Activated CD4-positive, alpha-beta T cell treated with anti-CD3 and anti-CD28 coated beads, Interleukin-2, amount 50 U/mL, for 24 hours (primary cell): Measurements from ENCODE around the gene RPL23.

Source experiments
- DNase-seq, 2 donors: peaks; one replicate each; pipeline ENCODE4 v3.0.0-alpha.2; 2020; ENCODE audit warnings: low read depth in 1 of 2, low spot score in 1 of 2

The RPL23 gene

DNA sequence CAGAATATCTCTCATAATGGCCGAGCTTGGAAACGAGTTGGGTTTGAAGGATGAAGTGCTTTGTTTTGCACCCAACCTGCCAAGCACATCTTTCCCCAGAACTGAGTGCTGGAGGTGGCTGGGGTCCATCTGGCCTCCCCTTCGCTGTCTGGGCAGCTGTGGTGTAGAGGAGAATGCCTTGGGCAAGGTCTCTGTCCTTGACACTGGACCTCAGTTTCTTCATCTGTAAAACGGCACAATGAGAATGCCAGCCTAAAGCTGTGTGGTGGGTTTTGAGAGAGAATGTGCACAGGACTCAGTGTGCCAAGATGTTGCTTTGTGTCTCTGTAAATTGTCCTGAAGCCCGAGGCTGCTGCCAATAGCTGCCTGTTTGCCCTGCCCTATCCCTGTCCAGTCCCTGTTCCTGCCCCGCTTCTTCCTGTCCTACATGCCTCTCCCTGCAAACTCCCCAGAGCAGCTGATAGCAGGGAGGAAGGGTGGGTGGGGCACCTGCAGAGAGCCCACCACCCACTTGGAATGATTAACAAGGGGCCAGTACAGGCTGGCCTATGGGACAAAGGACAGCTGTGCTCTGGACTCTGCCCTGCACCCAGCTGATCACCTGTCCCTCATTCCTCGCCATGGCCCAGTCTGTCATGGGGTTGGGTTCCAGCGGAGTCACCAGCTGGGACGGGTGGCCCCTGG, 31.7 kb upstream of the RPL23 start:
- no peak for DNase-seq

DNA sequence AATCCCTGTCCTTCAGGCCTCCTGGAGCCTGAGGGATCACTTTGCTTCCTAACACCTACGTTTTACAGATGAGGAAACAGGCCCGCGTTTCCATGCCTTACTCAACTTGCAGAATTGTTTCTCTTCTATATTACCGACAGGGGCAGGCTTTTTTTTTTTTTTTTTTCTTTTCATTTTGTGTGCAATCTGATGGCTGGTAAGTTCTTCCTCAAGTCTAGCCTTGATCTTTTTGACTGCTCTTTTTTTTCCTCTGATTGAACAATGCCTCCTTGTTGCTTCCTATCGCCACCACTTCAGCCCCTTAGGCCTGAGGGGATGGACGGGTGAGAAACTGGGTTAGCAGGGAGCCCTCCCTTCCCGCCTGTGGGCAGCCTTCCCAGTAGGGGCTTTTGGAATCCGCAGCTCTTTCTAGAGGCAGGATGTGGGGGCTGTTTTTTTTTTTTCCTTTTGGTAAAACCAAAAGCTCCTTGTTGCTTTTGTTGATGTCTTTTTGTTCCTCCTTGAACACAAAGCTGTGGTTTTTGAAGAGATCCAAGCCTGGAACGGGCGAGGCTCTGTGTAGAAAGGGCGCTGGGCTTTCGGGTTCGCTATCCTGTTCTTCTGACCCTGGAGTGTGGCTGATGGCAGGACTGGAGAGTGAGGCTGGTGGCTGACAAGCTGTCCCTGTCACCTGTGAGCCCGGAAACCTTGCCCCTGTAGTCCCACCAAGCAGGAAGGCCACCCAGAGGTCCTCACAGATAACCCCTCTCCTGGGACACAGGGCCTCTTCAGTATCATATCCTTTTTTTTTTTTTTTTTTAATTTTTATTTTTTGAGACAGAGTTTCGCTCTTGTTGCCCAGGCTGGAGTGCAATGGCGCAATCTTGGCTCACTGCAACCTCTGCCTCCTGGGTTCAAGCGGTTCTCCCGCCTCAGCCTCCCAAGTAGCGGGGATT, 30.3 kb upstream of the RPL23 start:
- no peak for DNase-seq

DNA sequence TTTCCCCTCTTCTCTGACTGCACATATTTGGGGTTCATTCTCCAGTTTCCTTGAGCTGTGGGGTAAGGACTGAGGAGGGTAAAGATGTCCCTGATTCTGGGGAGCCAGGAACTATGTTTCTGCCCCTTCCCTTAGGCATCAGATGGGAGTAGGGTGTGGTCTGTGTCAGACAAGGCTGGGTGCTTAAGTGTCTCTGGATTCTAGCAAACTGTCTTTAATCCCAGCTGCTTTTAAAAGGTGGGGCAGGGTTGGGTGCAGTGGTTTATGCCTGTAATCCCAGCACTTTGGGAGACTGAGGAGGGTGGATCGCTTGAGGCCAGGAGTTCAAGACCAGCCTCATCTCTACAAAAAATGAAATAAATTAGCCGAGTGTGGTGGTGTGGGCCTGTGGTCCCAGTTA, 29.3 kb upstream of the RPL23 start:
- DNase-seq: no peak

DNA sequence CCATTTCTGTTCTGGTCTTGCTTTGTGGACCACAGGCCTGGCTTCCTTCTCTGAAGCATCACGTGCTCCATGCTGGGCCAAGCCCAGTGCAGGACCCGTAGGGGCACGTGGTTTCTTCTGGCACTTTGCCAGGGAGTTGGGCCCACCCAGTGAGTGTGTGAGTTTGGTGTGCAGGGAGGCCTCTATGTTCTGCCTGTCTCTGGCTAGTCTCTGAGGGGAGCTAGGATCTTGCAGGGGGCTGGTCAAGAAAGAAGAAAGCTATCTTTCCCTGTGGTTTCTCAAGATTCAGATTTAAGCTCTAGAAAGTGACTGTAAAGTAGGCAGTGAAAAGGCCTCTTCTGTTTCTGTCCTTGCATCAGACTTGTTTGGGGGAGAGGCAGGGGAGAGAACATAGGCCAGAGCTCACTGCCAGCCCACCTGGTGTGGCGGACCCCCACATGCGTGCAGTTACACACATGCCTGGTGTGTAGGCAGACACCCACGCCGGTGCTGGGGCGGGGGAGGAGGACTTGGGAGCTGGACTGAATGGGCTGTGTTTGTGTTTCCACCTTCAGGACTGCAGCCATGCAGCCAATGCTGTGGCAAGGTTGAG, 28.2 kb upstream of the RPL23 start:
- DNase-seq: no peak

DNA sequence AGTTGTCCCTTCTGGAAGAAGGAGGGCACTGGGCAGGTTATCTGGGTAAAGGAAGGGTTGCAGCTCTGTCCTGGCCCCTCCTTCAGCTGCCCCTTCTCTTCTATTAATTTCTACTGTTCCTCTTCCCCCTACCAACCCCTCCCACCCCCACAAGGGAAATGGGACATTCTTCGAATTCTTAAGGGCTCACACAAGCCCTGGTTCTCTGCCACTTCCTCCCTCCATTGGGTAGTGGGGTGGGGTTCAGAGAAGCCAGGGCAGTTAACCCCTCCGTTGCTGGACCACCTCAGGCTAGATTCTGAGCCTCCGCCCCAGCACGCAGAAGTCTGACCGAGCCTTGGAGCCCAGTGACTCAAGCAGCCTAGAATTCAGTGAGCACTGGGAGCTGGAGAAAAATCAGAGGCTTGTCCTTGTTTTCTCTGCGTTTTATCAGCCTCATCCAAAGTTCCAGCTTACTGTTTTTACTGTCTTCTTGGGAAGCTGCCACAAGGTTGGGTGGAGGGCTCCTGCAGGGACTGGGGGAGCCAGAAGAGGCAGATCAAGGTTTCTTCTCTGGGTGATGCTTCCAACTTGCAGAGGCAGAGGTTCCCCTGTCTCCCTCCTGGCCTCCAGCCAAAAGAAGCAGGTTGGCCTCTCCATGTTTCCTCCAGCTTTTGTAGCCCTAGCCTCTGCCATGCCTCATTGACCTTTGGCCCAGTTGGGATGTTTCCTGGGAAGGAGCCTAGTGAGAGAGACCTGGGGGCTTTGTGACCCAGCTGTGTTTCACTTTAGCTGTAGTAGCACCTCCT, 26.6 kb upstream of the RPL23 start:
- DNase-seq: no peak

DNA sequence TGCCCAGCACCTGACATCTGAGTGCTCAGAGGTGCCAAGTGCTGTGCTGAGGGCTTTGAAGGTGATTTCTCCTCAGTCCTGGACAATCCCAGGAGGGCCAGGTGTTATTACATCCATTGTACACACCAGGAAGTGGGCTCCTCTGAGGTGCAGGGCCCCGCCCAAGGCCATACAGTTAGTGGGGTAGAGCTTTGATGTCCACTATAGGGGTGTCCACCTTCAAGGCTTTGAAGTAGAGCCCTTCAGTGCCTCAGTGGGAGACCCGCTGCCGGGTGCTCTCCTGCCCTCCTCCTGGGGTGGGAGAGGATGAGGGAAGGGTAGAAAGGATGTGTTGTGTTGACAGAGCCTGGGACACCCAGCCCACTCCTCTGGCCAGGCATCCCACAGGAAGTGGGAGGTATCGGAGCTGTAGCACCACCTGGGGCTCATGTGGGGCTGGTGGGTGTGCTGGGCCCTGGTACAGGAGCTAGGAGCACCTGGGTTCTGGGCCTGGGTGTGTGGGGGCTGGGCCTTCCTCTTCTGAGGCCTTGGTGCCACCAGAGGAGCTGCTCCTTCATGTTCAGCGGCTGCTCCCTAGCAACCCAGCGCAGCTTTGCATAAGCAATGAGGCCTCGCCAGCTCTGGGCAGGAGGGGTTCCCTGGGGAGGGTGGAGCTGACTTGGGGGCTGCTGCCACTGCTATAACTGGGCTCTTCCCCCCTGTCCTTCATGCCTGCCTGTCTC, 23.8 kb upstream of the RPL23 start:
- no peak for DNase-seq

DNA sequence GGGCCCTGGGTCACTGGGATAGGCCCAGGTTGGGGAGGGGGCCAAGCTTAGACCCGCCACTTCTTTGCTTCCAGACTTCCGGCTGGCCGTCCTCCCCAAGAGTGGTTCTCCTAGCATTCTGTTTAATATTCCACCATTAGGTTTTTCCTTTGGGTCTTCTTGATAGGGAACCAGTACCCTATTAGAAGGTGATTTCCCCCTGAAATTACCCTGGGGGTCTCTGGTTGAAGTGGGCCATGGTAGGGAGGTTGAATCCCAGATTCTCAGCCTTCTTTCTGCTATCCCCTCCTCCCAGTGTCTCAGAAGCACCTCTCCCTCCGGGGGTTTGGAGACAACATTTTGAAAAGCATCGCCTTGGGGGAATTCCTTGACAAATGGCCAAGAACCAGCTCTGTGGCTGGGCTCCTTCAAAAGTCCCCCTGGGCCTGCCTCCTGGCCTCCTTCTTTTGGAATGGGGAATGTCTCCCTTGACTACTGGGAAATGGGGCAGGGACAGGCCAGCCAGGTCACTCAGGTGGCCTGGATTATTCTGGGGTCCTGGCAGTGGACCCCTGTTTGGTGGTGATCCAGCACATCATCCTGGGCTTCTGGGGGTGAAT, 22.1 kb upstream of the RPL23 start:
- DNase-seq: no peak

DNA sequence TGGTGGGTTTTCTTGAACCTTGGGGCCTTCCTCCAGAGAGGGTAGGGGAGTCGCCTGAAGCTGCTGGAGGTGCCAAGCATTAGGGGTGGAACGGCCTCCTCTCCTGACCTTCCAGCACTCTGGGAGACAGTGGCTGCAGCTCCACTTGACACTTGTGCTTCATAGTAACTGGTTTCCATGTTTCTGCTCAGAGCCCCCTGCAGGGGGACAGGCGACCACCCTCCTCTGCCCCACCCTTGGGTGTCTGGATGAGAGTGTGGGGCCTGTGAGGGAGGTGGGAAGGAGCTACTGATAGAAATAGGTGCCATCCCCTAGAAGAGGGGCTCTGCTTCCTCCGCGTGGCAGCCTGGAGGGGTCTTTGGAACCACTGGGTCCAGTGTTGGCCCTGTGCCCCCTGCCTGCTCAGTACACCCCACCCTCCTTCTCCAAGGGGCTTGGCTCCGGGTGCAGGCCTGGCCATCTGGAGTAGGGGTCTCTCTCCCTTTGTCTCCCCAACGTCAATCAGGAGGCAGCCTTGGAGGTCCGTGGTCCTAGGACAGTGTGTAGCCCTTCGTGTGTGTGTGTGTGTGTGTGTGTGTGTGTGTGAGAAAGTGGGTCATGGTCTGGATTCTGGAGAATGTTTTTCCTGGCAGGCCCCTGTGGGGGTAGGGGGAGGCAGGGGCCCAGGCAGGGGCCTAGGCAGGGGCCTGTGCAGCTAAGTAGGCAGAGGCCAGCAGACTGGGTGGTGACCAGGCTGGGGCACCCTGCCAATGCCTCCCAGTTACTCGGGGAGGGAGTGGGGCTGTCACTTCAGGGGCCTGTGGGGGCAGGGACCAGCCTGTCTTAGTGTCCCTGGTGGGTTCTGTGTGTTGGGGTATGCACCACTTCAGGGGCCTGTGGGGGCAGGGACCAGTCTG, 21.2 kb upstream of the RPL23 start:
- DNase-seq: no peak

DNA sequence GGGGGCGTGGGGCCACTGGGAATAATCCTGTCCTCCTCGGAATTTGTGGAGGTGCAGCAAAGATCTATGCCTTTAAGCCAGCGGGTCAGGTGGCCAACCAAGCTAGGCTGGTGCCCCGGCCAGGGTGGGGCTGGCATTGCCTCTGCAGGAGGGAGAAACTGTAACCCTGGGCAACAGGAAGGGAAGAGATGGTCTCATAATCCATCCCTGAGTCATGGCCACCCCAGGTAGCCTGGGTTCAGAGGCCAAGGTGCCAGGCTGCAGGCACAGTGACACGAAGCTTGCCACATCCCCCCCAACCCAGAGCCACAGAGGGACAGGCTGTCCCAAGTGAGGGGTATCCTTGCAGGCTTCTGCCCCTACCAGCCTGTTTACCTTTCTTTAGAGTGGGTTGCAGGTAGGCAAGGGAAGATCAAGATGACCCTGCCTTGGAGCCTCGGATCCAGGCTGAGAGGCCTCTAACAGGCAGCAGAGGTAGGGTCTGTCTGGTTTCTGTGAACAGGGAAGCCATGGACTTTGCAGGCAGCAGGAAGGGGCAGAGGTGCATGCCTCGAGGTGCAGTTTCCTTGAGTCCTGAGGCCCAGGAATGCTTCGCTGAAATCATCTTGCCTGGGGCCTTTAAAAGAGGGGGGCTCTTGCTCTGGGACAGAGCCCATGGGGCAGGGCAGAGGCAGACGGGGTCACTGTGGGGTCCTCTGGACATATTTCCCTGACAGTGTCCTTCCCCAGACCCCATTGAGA, 20.3 kb upstream of the RPL23 start:
- DNase-seq: no peak

DNA sequence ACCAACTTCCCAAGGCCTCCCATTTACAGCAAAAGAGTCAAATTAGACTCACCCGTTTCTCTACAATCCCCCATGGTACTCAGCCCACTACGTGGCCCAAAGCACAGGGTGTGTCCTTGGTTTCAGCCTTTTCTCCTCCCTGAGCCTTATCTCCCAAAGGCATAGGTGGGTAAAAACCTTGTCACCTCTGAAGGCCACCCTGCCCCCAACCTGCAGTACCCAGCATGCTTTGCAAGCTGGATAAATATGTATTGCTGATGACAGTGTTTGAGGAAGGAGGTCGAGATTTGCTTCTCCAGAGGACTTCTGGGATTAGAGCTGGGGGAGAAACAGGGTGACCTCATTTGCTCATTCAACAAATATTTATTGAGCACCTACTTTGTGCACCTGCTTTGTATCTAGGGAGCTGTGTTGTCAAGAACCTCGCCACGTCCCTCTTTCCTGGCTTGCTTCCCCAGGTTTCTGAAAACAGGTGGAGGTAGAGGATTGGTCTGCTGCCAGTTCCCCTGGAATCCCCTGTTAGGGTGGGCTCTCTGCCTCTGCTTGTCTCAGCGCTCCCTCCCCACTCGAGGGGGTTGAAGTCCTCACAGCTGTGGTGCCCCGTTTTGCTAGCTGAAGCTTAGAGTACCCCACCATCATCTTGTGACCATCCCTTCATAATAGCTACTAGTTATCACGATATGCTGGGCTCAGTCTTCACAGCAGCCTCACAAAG, 19.3 kb upstream of the RPL23 start:
- no peak for DNase-seq

DNA sequence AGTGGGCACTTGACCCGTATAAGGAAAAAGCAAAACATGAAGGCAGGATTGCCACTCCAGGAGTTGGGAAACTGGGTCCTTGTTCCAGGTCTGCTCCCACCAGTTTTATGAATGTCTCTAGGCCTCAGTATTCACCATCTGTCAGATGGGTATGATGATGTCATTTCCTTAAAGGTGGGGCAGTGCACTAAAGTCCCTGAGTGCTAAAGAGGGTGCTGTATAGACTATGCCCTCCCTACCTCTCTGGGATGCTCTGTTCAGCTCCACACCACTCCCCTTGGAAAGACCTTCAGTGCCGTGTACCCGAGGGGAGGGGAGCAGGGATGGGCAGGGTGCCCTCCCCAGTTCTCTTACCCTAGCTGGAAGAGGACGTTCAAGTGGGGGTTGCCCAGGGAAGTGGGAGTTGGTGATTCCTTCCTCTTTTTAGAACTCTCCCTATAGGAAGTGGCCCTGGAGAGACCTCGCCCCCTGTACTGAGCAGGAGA, 18.5 kb upstream of the RPL23 start:
- DNase-seq: no peak

DNA sequence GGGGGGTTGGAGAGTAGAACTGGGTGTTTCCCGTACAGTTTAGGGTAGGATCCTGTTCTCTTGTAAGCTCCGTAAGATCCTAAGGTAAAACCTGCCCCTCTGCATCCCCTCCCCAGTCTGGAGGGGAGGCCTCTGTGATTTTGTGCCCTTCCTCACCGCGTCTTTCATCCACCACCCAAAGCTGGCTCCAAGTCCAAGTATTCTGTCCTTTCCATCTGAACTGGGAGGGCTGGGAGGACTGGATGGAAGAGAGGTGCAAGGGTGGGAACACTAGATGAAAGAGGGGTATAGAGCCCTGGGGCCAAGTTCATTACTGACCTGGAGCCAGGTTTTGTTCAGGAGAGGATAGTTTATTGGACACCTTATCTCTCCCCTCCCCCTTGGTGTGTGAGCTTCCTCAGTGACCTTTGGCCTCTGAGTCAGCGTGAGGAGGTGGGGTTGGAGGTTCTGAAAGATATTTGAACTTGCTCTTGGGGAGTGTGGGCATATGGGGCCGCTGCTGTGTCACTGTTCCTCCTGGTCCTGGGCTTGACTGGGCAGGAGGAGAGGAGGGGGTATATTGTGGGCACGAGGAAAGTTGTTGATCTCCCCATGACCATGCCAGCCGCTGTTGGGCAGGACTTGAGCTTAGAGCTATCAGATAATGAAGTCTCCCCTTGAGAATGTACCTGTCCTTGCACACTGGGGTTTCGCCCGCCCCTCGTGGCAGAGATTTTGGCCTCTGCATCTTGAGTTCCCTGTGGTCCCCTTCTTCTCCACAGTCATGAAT, 17.9 kb upstream of the RPL23 start:
- peak; percentile 55 to 77 for DNase-seq

DNA sequence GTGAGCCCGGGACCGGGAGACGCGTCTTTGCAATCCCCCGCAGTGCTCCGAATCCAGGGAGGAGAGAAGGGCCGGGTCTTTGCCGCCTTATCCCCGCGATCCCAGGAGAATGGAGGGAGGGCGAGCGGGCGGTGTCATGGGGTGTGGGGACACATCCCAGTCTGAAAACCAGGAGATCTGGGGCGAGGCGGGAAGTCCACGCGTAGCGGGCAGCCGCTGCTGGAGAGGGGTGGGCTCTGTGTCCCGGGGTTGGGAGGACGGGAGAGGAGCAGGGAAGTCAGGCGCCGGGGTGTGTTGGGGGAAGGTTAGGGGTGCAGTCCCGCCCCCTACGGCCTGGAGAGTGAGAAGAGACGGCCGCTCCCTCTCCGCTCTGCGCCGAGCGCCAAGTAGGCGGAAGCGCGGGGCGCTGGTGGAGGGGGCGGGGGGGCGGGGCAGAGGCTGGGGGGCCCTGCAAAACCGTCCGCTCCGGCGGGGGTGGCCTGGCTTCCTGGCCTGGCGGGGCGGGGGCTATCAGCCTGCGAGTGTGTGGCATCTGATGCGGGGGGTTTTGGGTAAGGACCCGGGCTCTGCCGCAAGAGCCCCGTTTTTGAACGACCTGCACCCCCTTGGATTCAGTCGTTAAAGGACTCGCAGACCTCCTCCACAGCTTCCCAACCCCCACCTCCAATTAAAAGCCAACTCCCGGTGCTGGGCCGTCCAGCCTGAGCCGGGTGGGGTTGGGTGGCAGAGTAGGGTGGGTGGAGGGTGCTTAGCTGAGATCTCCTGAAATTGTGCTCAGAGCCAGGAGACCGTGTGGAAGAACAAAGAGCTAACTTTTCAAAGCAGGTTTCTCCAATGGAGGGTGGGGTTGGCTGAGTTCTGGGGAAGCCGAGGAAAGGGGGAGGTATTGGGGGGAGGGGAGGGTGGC, 17.0 kb upstream of the RPL23 start:
- peak; percentile 35 to 60 for DNase-seq

DNA sequence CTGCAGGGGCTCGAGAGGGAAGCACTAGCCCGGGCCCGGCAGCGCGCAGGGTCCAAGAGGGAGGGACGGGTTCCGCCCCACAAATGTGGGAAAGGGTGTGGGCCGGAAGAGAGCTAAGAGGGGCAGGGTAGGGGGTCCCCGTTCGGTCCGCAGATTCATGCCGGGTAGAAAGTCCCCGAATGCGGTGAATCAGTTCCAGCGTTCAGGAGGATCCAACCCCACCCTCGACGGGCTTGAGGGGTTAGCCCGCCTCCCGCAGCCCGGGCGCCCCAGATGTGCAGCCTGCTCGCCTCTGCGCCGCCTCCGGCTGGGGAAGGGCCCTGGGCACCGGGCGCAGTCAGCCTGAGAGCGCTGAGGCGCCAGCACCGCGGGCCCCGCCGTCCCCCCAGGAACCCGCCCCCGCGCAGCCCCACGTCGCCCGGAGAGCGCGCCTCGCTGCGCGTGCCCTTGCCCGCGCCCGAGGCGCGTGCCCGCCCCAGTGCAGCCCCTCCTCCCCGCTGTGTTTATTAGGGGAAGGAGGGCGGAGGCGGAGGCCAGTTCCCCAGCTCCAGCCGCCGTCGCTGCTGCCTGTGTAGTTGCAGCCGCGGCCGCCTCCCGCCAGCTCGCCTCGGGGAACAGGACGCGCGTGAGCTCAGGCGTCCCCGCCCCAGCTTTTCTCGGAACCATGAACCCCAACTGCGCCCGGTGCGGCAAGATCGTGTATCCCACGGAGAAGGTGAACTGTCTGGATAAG, 16.2 kb upstream of the RPL23 start, which contains the start of gene LASP1:
Gene LASP1 (plus strand): TSS at position 533 of the 733 bp plus-strand sequence. CDS start 132 bp downstream, at position 665.
- DNase-seq: peak; percentile 60 to 75
